ENCODE data around the gene USPL1. TPM values are rescaled to one million over a fixed set of nuclear protein-coding genes. Genes with fewer than 3 reads are reported as not detected.

The USPL1 gene
- total RNA-seq, 1 experiment from 2014 or later, result 13.0 TPM

Other genes with a start within 250 kb of the USPL1 start
- not detected in 2 replicates for gene UBE2L5, start 195.4 kb upstream of the USPL1 start, total RNA-seq (2014; rRNA removed; shearing (Covaris generic))
- gene HMGB1, start 152.0 kb upstream of the USPL1 start, total RNA-seq (2014; rRNA removed; shearing (Covaris generic)), result 507 and 508 TPM in 2 replicates
- not detected in 2 replicates for gene ALOX5AP, start 117.6 kb downstream of the USPL1 start, total RNA-seq (2014; rRNA removed; shearing (Covaris generic))